H1 (cell line): ENCODE measurements around the gene DOCK3.
"Not testable (repeated sequence)": the region's sequence is repeated elsewhere in the genome, so short reads cannot be mapped to it uniquely, and the experiment has no call there.

ENCODE experiments used
- ASH2L ChIP-seq: fragments of 200-600, 300-600 bp; sonication (generic); IDR thresholded peaks from one replicate; pipeline ENCODE4 v1.7.1; 2017; ENCODE audit warnings: low read length
- BACH1 ChIP-seq: IDR thresholded peaks from 2 replicates; pipeline ENCODE4 v1.6.1; 2012; ENCODE audit warnings: low read length, improper control_type of control experiment
- EZH2 ChIP-seq: fragments of 200-600 bp; sonication (generic); IDR thresholded peaks from 2 replicates; pipeline ENCODE4 v1.7.1; 2012; ENCODE audit warnings: low read depth, mild to moderate bottlenecking, moderate library complexity, low read length, inconsistent platforms; ENCODE audit not compliant: severe bottlenecking
- HDAC2 ChIP-seq, 2 experiments: fragments of 300-600 bp in 1 of 2; sonication (generic) in 1 of 2; IDR thresholded peaks; 2 replicates each; pipeline ENCODE4 v1.6.1; 2011 to 2012; ENCODE audit warnings: low read depth in 2 of 2, low read length in 2 of 2, mild to moderate bottlenecking in 2 of 2, moderate library complexity in 2 of 2, borderline replicate concordance in 1 of 2, inconsistent platforms in 1 of 2
- PHF8 ChIP-seq: fragments of 200-600 bp; sonication (generic); conservative IDR thresholded peaks from 2 replicates; pipeline ENCODE4 v1.7.1; 2012; ENCODE audit warnings: low read depth, mild to moderate bottlenecking, inconsistent platforms, low read length, moderate library complexity
- POLR2A ChIP-seq, 2 experiments: IDR thresholded peaks; 1 replicate in 1 of 2; 2 replicates in 1 of 2; pipeline ENCODE4 v1.6.1; 2011; ENCODE audit warnings: low read depth in 2 of 2, low read length in 2 of 2, mild to moderate bottlenecking in 2 of 2; ENCODE audit errors: control extremely low read depth in 1 of 2
- POLR2AphosphoS5 ChIP-seq: IDR thresholded peaks from 2 replicates; pipeline ENCODE4 v1.6.1; 2011; ENCODE audit warnings: low read depth, low read length
- SIRT6 ChIP-seq: IDR thresholded peaks from one replicate; pipeline ENCODE4 v1.7.1; 2012; ENCODE audit warnings: low read length, inconsistent platforms
- SP1 ChIP-seq: IDR thresholded peaks from 2 replicates; pipeline ENCODE4 v1.6.1; 2011; ENCODE audit warnings: low read depth, low read length
- SP4 ChIP-seq: IDR thresholded peaks from 2 replicates; pipeline ENCODE4 v1.6.1; 2012; ENCODE audit warnings: low read length, inconsistent platforms
- TF ChIP-seq, protein P1 (sequence below): IDR thresholded peaks from 2 replicates; pipeline ENCODE4 v1.6.1; 2012; ENCODE audit warnings: inconsistent platforms
- TF ChIP-seq, protein P2 (sequence below), 3 experiments: IDR thresholded peaks; 1 replicate in 2 of 3; 2 replicates in 1 of 3; pipeline versions ENCODE4 v1.5.1 to v1.6.1; 2011; ENCODE audit warnings: low read length in 3 of 3, mild to moderate bottlenecking in 3 of 3, inconsistent platforms in 2 of 3, low read depth in 1 of 3, moderate library complexity in 1 of 3; ENCODE audit not compliant: insufficient read depth in 1 of 3; ENCODE audit errors: control extremely low read depth in 1 of 3

DNA sequence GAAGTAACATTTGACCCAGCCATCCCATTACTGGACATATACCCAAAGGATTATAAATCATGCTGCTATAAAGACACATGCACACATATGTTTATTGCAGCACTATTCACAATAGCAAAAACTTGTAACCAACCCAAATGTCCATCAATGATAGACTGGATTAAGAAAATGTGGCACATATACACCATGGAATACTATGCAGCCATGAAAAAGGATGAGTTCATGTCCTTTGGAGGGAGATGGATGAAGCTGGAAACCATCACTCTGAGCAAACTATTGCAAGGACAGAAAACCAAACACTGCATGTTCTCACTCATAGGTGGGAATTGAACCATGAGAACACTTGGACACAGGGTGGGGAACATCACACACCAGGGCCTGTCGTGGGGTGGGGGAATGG, 208.0 kb downstream of the DOCK3 start:
- not testable (repeated sequence) for TF ChIP-seq SIRT6; EZH2; POLR2A (IDR thresholded peaks at IDR 0.05; ENCODE audit: control extremely low read depth in 1 of 2, low read depth in 2 of 2, low read length in 2 of 2); SP1; HDAC2 (IDR thresholded peaks at IDR 0.05; ENCODE audit: borderline replicate concordance in 1 of 2, low read depth in 2 of 2, low read length in 2 of 2); SP4; PHF8; POLR2AphosphoS5; BACH1; ASH2L
- TF ChIP-seq, protein P1, sequence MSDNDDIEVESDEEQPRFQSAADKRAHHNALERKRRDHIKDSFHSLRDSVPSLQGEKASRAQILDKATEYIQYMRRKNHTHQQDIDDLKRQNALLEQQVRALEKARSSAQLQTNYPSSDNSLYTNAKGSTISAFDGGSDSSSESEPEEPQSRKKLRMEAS, result not testable (repeated sequence)
- TF ChIP-seq, protein P2, sequence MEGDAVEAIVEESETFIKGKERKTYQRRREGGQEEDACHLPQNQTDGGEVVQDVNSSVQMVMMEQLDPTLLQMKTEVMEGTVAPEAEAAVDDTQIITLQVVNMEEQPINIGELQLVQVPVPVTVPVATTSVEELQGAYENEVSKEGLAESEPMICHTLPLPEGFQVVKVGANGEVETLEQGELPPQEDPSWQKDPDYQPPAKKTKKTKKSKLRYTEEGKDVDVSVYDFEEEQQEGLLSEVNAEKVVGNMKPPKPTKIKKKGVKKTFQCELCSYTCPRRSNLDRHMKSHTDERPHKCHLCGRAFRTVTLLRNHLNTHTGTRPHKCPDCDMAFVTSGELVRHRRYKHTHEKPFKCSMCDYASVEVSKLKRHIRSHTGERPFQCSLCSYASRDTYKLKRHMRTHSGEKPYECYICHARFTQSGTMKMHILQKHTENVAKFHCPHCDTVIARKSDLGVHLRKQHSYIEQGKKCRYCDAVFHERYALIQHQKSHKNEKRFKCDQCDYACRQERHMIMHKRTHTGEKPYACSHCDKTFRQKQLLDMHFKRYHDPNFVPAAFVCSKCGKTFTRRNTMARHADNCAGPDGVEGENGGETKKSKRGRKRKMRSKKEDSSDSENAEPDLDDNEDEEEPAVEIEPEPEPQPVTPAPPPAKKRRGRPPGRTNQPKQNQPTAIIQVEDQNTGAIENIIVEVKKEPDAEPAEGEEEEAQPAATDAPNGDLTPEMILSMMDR (IDR thresholded peaks at IDR 0.05; ENCODE audit: control extremely low read depth in 1 of 3, insufficient read depth in 1 of 3, low read depth in 1 of 3, low read length in 3 of 3), result not testable (repeated sequence)
